Measurements from ENCODE around the gene PPP1R13B.

Gene PPP1R13B

DNA sequence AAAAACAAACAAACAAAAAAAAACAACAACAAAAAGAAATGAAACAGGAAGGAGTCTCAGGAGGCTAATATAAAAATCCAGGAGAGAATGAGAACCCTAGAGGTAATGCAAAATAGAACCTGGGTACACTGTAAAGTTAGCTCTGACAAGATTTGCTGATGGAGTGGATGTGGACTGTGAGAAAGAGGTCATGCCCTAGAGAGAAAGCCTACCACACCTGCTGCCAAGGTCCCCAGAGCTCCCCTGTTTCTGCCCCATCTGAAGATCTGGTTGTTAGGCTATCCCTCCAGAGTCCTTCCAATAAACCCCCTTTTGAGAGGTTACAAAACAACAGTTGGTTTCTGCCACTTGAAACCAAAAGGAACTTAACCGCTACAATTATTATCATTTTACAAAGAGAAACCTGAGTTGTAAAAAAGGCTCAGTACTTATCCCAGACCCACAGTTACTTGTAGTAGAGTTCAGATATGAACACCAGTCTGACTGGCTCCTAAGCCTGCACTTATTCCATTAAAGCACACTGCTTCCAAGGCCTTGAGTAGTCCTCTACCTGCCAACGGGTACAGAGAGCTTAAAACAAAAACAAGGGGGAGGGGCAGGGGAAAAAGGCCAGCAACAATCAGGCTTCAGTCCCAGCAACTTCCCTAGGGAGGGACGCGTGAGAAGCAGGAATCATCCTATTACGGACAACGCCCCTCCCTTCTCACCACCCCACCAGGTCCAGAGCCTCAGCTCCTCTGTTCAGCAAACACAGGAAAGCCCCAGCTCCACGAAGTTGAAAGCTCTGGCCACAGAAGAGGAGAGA is 27.7 kb downstream of the PPP1R13B start:
- peaks cover 25% of the 10 kb centered on the region for H3K4me1 ChIP-seq
- peak; percentile 85 for DNase-seq
- no peak for TF ChIP-seq CTCF (IDR thresholded peaks at IDR 0.05; ENCODE audit: low read depth, low read length)
- H3K36me3 ChIP-seq = no peaks in the 10 kb centered on the region
- H3K27me3 ChIP-seq = no peaks in the 10 kb centered on the region
- peak overlapping the region; percentile 15 for H3K4me3 ChIP-seq (ENCODE audit: low read depth, low read length)
- no peaks in the 10 kb centered on the region for H3K9me3 ChIP-seq

- Histone ChIP-seq H3K36me3 (no peaks in the 10 kb centered on the region), H3K4me3 (ENCODE audit: low read depth, low read length) (no peak overlapping the region), H3K27me3 (no peaks in the 10 kb centered on the region), H3K4me1 (peaks cover 25% of the 10 kb centered on the region), H3K9me3 (no peaks in the 10 kb centered on the region)
- TF ChIP-seq CTCF (IDR thresholded peaks at IDR 0.05; ENCODE audit: low read depth, low read length) = no peak
- DNase-seq = no peak
Observed at GRCh38 chr14:103818870-103819269, 28.5 kb downstream of the PPP1R13B start.

DNA sequence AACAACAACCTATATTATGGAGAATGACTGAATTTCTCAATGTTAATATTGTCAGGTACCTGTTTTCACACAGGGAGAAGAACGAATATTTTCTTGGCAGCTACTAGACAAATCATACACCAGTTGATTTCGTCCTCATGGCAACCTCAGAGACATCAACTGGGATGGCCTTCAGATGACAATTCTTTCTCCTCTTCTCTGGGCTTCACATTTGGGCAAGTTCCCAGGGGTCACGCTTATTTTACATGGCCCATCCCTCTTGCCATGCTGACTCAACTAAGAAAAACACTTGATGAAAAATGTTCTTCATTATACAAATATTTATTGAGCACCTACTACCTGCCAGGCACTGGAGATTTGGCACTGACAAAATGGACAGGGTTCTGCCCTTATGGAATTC is 29.0 kb downstream of the PPP1R13B start:
- H3K27me3 ChIP-seq = no peaks in the 10 kb centered on the region
- H3K36me3 ChIP-seq = peaks cover 2% of the 10 kb centered on the region; the same call in 1 of the 2 replicates
- TF ChIP-seq CTCF (IDR thresholded peaks at IDR 0.05; ENCODE audit: low read depth, low read length) = no peak
- peaks cover 29% of the 10 kb centered on the region for H3K4me1 ChIP-seq
- H3K4me3 ChIP-seq (ENCODE audit: low read depth, low read length) = no peak overlapping the region
- H3K9me3 ChIP-seq = no peaks in the 10 kb centered on the region
- no peak for DNase-seq

GRCh38 chr14:103817595-103817994 is 29.8 kb downstream of the PPP1R13B start:
- no peak for TF ChIP-seq CTCF (IDR thresholded peaks at IDR 0.05; ENCODE audit: low read depth, low read length)
- no peaks in the 10 kb centered on the region for H3K27me3 ChIP-seq
- peaks cover 31% of the 10 kb centered on the region for H3K4me1 ChIP-seq

GRCh38 chr14:103816991-103817390 is 30.4 kb downstream of the PPP1R13B start:
- DNase-seq = peak; percentile 56
- H3K4me3 ChIP-seq (ENCODE audit: low read depth, low read length) = peak overlapping the region; percentile 17
- no peak for TF ChIP-seq CTCF (IDR thresholded peaks at IDR 0.05; ENCODE audit: low read depth, low read length)
- no peaks in the 10 kb centered on the region for H3K9me3 ChIP-seq
- peaks cover 4% of the 10 kb centered on the region; the same call in 1 of the 2 replicates for H3K36me3 ChIP-seq
- no peaks in the 10 kb centered on the region for H3K27me3 ChIP-seq
- peaks cover 31% of the 10 kb centered on the region for H3K4me1 ChIP-seq

More at GRCh38 chr14:103817595-103817994, 29.8 kb downstream of the PPP1R13B start:
- Histone ChIP-seq H3K9me3 (no peaks in the 10 kb centered on the region), H3K4me3 (ENCODE audit: low read depth, low read length) (no peak overlapping the region), H3K36me3 (peaks cover 4% of the 10 kb centered on the region; the same call in 1 of the 2 replicates)
- DNase-seq = peak; percentile 40

DNA sequence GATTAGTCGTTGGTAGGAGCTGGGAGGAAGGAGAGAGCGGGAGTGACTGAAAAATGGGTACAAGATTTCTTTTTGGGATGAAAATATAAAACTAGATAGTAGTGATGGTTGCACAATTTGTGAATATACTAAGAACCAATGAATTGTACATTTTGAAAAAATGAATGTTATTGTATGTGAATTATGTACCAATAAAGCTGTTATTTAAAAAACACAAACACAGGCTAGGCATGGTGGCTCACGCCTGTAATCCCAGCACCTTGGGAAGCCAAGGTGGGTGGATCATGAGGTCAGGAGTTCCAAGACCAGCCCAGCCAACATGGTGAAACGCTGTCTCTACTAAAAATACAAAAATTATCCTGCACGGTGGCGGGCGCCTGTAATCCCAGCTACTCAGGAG is 32.1 kb downstream of the PPP1R13B start:
- no peaks in the 10 kb centered on the region for H3K9me3 ChIP-seq
- no peaks in the 10 kb centered on the region for H3K27me3 ChIP-seq
- no peak for TF ChIP-seq CTCF (IDR thresholded peaks at IDR 0.05; ENCODE audit: low read depth, low read length)
- DNase-seq = no peak
- no peak overlapping the region for H3K4me3 ChIP-seq (ENCODE audit: low read depth, low read length)
- peaks cover 25% of the 10 kb centered on the region for H3K4me1 ChIP-seq
- H3K36me3 ChIP-seq = peaks cover 4% of the 10 kb centered on the region; the same call in 1 of the 2 replicates

Data from BE2C (cell line).